HCT116 (cell line): ENCODE data around the gene CTNNA2.

Source experiments
- CBX3 ChIP-seq: IDR thresholded peaks from 2 replicates; pipeline ENCODE4 v1.6.1; 2012; ENCODE audit warnings: low read depth
- CEBPB ChIP-seq: IDR thresholded peaks from 2 replicates; pipeline ENCODE4 v1.6.1; 2012; ENCODE audit warnings: low read depth
- CTCF ChIP-seq, 3 experiments: fragments of 200-600 bp in 1 of 3; sonication (generic) in 1 of 3; IDR thresholded peaks in 2 of 3; conservative IDR thresholded peaks in 1 of 3; 2 replicates each; pipeline ENCODE4 v1.5.1; 2012 to 2017; ENCODE audit warnings: low read depth in 2 of 3, low read length in 2 of 3, antibody characterized with exemption in 1 of 3, borderline replicate concordance in 1 of 3, control low read depth in 1 of 3, mild to moderate bottlenecking in 1 of 3, mixed read lengths in 1 of 3, mixed run types in 1 of 3, moderate library complexity in 1 of 3; ENCODE audit not compliant: insufficient read depth in 1 of 3
- EZH2 ChIP-seq: fragments of 200-600 bp; sonication (generic); IDR thresholded peaks from 2 replicates; pipeline ENCODE4 v1.6.1; 2017; ENCODE audit warnings: antibody characterized with exemption, mixed run types
- EZH2phosphoT487 ChIP-seq: fragments of 200-600 bp; IDR thresholded peaks from 2 replicates; pipeline ENCODE4 v1.6.1; 2018; ENCODE audit warnings: antibody characterized with exemption, borderline replicate concordance
- FOSL1 ChIP-seq: IDR thresholded peaks from 2 replicates; pipeline ENCODE4 v1.6.1; 2012; ENCODE audit warnings: low read depth
- JUND ChIP-seq: IDR thresholded peaks from 2 replicates; pipeline ENCODE4 v1.6.1; 2012
- POLR2AphosphoS5 ChIP-seq: IDR thresholded peaks from 2 replicates; pipeline ENCODE4 v1.6.1; 2011; ENCODE audit warnings: mild to moderate bottlenecking, low read depth, low read length, moderate library complexity
- RAD21 ChIP-seq: IDR thresholded peaks from 2 replicates; pipeline ENCODE4 v1.6.1; 2012; ENCODE audit warnings: low read depth, mild to moderate bottlenecking
- REST ChIP-seq: IDR thresholded peaks from 2 replicates; pipeline ENCODE4 v1.6.1; 2012; ENCODE audit warnings: low read depth
- SP1 ChIP-seq: IDR thresholded peaks from 2 replicates; pipeline ENCODE4 v1.6.1; 2012; ENCODE audit warnings: low read depth
- ZFX ChIP-seq: fragments of 450-650 bp; IDR thresholded peaks from 2 replicates; pipeline ENCODE4 v1.6.1; 2017
- TF ChIP-seq, protein P1 (sequence below): IDR thresholded peaks from 2 replicates; pipeline ENCODE4 v1.6.1; 2012

DNA sequence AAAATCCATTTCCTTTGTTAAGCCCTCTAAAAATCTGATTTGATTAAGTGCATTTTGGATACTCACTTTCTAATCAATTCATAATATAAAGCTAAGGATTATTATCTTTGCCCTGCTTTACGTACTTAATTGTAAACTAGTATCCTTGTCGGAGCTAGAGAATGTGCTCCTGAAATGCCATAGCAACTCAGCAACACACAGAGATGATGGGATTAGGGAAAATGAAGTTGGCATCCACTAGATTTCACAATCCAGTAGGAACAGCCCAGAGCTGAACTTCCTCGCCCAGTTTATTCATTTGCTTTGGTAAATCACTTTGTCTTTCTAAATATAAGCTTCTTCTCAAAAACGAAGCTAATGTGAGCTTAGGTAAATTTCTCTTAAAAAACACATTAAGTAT lies 386.3 kb downstream of the CTNNA2 start:
- TF ChIP-seq, protein P1, sequence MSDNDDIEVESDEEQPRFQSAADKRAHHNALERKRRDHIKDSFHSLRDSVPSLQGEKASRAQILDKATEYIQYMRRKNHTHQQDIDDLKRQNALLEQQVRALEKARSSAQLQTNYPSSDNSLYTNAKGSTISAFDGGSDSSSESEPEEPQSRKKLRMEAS: no peak
- TF ChIP-seq CEBPB (no peak), CBX3 (no peak), CTCF (IDR thresholded peaks at IDR 0.05 in 2 of 3, conservative IDR thresholded peaks at IDR 0.05 in 1 of 3; ENCODE audit: borderline replicate concordance in 1 of 3, insufficient read depth in 1 of 3, low read depth in 2 of 3, low read length in 2 of 3) (no peak), SP1 (no peak), RAD21 (no peak), FOSL1 (no peak), POLR2AphosphoS5 (no peak), EZH2phosphoT487 (no peak), REST (no peak), JUND (no peak), EZH2 (no peak), ZFX (no peak)
